GM18511 (cell line): ENCODE results near the gene SNTG2.

Source experiments
- ATAC-seq: cut with Tn5 transposase; IDR thresholded peaks from one replicate; pipeline ENCODE4 v1.9.1; 2021; ENCODE audit warnings: mild to moderate bottlenecking, moderate library complexity; ENCODE audit not compliant: unreplicated experiment

The SNTG2 gene

DNA sequence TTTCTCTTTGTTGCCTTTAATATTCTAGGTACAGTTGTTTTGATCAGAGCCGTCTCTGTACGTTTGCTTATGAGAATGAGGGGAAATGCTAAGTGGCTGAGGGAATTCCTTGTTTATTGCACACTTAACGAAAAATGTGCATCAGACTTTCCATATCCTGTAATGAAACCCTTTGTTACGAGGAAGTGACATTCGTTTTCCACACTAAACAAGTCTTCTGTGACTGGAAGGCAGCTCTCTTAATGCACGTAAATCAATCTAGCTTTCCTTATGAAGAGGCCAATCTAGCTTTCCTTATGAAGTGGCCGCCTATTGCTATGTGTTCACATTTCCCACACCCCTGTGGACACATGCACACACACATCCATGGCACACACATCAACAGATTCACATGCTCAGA, 186.2 kb downstream of the SNTG2 start:
- ATAC-seq: no peak

DNA sequence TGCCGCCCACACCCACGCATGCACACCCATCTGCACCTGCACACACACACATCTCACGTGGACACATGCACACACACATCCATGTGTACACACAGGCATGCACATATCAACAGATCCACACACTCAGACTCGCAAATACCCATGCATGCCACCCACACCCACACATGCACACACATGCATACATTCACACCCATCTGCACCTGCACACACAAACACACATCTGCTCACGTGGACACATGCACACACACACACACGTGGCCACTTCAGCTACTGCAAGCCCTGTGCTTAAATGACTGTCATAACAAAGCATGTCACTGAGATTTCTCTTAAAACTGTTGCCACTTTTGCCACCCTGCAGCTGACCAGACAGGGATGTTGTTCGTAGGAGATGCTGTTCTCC, 186.6 kb downstream of the SNTG2 start:
- ATAC-seq: no peak

DNA sequence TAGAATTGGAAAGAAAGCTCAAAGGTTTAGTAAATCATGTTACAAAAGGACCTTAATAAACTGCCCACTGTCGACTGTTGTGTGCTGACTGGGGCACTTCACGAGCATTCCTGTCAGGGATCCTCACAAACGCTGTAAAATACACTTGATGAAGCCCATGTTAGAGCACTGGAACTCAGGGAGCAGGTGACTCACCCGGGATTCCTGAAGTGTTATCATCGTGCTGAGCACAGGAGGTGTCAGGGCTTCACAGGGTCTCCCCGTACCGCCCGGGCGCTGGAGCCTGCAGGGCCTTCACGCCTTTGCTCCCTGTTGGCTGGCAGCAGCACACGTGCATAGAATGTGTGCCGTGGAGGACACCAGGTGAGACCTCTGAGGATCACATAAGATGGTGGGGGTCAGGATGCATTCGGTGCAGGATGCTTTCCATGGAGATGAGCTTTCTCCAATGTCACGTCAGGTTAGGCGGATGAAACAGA, 187.3 kb downstream of the SNTG2 start:
- ATAC-seq: no peak

DNA sequence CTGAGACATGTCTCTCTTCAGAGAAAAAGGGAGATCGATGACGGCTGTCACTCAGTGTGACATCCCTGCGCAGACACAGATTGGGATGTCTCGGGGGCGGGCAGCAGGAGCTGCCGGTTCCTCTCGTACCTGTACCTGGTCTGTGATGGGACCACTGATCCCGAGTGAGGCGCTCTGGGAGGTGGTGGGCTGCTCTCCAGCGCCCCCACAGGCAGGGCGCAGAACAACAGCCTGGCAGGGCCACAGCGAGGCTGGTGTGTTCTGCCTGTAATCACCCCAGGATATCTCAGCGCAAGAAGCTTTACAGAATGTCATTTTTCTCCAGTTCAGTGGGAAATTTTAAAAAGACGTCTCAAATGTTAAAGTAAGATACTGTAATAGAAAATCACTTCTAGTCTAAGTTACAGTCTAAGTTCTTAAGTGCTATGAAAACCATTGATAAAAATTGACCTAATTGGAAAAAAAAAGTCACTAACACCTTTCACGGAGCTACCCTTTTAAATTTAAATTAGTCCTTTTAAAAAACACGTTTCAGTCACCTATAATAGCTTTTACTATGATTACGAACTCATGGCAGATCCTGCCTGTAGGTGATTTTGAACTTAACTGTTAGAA, 189.8 kb downstream of the SNTG2 start:
- ATAC-seq: no peak

DNA sequence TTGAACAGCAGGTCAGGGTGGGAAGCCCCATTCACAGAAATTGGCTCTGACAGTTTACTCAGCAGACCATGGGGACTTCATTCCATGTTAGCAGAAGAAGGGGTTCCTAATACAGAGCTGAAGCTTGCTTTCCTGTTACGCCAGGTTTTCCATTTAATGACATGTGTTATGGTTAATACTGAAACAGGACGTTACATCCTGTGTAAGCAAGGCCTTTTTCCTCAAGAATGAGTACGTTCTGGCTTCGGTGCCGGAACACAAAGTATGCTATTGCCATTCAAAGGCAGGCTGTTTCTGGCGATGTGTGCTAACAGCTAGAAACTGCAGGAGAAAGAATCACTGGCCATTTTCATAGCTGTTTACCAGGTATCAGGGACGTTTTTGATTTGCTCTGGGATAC, 190.4 kb downstream of the SNTG2 start:
- ATAC-seq: no peak

DNA sequence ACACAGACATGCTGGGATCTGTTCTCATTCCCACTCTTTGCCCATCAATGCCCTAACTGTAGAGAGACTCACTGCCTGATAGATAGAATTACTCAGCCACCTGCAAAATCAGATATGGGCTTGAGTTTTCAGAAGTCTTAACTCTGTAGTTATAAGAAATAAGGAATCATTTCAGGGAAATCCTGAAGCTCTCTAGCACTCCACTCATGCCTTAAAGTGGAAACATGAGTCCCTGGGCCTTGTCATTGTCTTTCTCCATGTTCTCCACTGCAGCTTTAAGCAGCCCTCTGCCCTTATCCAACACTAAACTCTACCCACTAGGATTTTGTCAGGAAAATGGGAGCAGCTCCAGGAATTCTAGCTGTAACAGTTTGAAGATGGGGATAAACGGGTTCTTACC, 192.5 kb downstream of the SNTG2 start:
- ATAC-seq: no peak

DNA sequence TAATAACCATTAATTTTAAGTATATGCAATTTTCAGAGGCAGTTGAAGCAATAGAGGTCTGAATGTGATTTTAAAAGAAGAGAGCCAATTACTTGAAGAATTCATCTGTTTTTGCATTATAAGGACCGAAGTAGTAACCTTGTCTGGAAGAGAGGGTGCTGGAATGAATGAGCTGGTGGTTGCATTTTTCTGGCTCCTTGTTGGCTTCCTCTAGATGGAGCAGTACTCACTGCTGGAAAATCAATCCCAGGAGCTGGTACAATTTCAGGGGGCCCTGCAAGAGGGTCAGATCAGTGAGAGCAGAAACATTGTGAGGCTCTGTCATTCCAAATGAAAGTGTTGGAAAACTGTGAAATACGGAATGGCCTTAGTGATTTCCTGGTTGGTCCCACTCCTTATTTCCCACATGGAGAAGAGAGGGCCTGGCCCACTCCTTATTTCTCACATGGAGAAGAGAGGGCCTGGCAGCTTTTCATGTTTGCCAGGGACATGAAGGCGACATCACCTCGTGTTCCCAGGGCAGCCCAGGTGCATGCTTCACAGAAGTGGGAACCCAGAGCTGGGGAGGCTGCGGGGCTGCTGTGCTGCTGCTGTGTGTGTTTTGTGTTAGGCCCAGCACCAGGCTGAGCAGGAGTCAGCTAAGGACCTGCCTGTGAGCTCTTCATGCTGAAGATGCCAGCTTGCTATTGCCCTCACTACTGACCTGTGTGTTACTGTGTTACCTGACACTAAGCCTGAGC, 197.4 kb downstream of the SNTG2 start:
- ATAC-seq: no peak

DNA sequence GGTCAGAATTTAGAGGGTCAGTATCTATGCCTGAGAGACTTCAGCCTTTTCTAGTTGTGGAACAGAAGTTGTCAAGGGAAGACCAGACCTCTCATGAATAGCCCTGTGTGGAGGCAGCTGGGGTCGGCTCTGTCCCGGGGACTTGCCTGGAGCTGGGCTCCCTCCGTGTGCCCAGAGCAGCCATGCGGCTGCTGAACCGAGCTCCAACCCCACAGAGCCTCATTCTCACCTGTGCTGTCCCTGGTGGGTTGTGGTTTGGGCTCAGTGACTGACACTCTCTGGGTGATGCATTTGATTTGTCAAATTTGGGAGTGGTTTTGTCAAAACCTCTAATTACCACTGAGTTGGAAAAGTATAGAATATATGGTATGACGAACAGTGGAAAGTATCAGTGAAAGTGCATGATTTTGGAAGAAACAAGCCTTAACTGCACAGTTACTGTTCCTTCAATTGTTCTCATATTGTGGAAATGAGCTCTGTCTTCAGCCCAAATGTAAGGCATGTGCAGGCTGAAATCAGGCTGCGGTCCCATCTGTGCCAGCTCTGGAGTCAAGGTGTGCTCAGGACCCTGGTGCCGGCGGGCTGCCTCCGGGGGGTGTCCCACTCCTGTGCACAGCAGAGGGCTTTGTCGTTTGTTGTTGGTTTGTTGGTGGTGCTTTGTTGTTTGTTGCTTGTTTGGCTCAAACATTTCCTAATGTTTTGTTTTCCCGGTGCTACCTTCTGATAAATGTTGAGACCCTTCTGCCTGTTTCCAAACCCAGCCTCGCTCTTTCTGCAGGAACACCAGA, 200.3 kb downstream of the SNTG2 start:
- no peak for ATAC-seq

DNA sequence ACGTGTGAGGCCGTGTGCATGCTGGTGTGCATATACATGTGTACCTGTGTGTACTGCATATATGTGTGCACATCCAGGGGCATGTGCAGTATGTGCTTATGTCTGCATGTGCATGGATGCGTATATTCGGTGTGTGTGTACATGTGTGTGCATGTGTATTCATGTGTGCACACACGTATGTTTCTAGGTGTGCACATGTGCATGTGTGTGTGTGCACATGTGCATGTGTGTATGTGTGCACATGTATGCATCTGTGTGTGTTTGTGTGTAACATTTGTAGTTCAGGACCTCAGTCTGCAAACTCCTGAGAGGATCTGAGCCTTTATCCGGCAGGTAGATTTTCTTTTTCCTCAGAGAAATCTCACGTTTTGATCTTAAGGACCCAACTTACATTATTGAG, 201.7 kb downstream of the SNTG2 start:
- ATAC-seq: no peak

DNA sequence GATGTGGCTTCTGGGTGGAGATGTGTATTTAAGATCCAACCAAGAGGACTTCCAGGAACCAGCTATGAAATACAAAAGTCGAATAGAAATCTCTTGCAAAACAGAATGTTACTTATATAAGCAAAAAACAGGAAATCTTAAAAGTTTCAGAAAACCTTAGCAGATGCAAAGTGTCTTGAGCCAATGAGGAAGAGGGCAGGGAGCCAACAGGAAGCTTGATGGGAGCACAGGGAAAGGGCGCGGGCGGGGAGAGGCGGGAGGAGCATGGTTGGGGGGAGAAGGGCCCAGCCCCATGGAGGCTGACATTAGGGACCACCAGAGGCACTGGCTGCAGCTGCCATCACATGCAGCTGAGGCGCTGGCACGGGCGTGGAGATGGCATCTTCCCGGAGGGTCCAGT, 203.3 kb downstream of the SNTG2 start:
- no peak for ATAC-seq

DNA sequence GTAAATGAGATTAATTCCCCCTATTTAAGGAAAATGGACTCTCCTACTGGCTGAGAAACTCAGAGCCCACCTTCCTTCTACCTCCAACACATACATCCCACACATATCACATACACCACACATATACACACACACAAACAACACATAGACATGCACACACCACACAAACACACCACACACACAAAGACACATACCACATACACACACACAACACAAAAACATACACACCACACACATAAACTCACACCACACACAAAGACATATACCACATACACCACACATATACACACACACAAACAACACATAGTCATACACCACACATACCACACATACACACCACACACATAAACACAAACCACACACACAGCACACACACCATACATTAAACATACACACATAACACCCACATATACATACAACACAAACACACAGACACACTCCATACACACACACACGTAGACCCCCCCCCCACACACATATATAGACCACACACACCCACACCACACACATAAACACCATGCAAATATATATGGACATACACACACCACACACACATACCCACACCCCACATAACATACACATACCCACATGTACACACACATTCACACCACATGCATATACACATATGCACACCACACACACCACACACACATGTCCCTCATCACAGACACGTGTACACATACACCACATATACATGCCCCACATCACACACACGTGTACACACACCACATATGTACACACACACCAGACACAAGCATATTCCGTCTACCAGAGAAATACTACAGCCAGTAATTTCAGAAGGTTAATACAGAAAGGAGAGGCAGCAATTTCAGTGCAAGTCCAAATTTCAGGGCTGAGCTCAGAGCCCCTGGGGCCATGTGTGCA, 204.3 kb downstream of the SNTG2 start:
- no peak for ATAC-seq

DNA sequence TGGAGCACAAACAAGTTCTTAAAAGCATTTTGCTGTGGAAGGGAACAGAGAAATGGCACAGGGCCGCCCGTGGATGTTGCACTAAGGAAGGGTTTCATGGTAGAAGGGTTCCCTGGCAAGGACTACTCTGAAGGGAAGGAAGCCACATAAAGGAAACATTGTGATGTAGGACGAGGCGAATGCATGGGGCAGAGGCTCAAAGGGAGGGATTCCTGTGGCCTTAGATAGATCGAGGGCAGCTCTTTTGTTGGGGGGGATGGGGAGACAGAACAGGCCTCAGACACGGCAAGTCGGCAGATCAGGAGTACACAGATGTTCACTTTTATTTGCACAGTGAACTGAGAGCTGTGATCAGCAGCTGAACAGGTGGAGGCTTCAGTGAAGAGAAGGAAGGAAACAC, 205.4 kb downstream of the SNTG2 start:
- ATAC-seq: no peak

DNA sequence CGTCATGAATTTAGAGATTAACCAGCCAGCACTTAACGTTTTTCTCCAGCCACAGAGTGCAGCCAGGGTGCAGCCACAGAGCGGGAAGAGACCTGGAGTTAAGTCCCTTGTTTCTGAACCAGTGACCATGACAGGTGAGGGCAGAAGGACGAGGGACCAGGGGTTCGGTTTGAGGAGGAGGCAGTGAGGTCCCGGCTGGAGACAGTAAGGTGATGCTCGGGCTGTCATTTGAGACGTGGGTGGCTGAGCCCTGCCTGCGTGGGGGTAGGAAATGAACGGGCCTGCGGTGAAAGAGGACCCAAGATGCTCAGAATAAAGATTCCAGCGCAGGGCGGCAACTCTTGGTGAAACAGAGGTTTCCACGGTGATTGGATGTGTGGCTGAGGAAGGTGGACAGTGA, 205.9 kb downstream of the SNTG2 start:
- no peak for ATAC-seq

DNA sequence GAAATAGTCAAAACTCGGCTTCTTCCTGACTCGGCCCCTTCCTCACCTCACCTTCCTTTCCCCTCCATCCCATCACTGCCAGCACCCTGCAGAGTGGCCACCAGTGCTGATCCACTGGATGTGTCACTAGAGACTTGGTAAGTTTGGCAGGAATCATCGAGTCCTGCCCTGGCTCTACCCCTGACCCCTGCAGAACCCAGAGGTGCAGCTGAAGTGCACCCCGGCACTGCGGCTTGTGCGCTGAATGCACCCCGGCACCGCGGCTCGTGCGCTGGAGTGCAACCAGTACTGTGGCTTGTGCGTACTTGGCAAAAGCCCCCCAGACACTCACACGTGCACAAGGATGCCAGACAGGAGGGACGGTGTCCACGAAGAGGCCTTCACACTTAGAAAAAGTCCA, 206.5 kb downstream of the SNTG2 start:
- no peak for ATAC-seq

DNA sequence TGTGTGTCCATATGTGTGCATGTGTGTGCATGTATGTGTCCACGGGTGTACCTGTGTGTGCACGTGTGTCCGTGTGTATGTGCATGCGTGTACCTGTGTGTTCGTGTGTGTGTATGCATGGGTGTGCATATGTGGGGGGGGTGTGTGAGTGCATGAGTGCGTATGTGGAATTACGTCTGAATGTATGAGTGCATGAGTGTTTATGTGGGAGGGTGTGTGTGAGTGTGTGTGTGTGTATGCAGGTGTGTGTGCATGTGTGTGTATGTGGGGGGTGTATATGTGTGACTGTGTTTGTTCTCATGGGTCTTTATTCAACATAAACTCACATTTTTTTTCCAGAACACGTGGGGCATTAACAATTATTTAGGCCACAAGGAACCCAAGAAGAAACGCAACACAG, 208.4 kb downstream of the SNTG2 start:
- no peak for ATAC-seq

DNA sequence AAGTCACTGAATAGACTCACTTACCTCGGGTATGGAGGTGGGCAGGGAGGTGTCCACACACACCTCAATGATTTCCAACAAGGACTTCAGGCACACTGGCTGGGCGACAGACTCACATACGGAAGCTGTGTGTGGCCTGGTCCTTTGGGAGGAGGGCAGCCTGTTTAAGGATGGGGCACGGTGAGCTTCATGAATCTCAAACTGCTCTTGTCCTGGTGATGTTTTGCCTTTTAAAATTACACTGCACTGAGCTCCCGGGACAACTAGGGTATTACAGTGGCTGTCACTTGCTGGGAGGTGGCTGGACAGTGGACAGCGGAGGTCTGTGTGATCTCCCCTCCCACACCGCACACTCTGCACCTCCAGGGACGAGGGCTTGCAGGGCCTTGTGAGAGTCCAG, 211.6 kb downstream of the SNTG2 start:
- no peak for ATAC-seq

DNA sequence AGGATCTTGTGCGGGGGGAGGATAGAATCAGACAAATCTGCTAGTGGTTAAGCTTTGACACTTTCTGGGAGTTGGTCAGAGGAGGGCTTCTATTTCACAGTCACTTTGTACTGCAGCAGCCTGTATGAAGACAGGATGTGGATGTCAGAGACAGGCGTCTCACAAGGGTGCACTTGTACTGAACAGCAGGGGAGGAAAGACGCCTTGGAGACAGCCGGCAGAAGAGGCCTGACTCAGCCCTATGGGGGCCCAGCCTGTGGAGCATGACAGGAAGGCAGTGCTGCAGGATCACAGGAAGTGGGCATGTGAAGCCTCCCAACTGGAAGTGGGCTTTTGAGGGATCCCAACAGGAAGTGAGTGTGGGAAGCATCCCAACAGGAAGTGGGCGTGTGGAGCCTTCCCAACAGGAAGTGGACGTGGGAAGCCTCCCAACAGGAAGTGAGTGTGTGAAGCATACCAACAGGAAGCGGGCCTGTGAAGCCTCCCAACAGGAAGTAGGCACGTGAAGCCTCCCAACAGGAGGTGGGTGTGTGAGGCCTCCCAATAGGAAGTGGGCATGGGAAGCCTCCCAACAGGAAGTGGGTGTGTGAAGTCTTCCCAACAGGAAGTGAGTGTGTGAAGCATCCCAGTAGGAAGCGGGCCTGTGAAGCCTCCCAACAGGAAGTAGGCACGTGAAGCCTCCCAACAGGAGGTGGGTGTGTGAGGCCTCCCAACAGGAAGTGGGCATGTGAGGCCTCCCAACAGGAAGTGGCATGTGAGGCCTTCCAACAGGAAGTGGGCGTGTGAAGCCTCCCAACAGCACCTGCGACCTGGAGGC, 212.3 kb downstream of the SNTG2 start:
- no peak for ATAC-seq

DNA sequence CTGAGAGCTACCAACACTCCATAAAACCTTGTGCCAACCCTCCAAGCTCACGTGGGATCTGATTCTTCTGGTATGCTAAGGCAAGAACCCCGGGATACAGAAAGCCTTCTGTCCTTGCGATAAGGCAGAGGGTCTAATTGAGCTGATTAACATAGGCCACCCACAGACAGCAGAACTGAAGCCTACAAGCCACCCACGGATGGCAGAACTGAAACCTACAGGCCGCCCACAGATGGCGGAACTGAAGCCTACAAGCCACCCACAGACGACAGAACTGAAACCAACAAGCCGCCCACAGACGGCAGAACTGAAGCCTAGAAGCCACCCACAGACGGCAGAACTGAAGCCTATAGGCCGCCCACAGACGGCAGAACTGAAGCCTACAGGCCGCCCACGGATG, 216.3 kb downstream of the SNTG2 start:
- ATAC-seq: no peak

DNA sequence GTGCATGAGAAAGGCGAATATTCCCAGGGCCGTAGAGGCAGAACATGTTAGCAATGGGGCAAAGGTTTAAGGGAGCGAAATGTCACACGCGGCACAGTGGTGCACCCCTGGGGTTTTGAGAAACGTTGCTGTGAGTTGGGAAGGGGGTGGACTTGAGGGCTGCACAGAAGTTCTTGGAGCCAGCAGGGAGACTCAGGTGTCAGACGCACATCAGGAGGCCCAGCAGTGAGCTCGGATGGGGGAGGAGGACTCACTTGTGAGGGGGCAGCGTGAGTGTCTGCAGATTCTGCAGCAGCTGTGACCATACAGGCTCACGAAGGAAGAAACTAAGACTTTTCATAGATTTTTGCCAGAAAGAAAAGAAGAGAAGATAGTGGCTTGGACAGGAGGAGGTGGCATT, 218.2 kb downstream of the SNTG2 start:
- no peak for ATAC-seq

DNA sequence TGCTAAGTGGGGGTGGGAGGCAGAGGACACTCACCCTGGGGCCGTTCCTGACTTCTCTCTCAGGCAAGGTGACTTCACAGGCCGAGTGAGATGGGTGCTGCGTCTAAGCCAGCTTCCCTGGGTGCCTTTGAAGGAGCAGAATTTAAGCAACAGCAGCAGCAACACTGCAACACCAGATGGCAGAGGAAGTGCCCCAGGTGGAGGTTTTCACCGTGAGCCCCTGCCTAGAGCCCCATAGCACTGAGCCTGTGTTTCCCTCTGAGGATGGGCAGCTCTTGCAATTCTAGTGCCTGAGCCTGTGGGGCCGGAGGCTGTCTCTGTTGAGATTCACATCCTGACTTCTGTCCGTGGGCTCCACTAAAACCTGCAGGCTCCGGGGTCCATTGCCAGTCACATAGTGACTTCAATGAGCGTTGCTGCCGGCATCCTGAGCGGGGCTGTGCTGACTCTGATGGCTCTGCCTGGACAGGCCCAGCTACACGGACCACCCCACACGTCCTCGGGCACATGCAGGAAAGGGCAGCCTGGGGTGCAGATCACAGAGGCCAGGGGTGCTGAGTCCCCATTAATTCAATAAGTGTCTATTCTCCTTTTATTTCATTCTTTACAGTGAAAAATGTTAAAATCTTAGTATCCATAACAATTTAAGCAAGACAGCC, 218.8 kb downstream of the SNTG2 start:
- no peak for ATAC-seq
